ENCODE data around the gene CAMTA1.

CAMTA1 gene

GRCh38 chr1:6762060-6762459 is 23.2 kb upstream of the CAMTA1 start:
- DNase-seq (ENCODE audit: low read depth in 1 of 2, low spot score in 1 of 2), result no peak
- no peak for TF ChIP-seq JUND (IDR thresholded peaks at IDR 0.05; ENCODE audit: low read depth)
- in situ Hi-C loops (cut with HindIII; ENCODE audit: low pct_unique_long_range_greater_than_20kb, low sequenced_read_pairs), result no loop called here

DNA sequence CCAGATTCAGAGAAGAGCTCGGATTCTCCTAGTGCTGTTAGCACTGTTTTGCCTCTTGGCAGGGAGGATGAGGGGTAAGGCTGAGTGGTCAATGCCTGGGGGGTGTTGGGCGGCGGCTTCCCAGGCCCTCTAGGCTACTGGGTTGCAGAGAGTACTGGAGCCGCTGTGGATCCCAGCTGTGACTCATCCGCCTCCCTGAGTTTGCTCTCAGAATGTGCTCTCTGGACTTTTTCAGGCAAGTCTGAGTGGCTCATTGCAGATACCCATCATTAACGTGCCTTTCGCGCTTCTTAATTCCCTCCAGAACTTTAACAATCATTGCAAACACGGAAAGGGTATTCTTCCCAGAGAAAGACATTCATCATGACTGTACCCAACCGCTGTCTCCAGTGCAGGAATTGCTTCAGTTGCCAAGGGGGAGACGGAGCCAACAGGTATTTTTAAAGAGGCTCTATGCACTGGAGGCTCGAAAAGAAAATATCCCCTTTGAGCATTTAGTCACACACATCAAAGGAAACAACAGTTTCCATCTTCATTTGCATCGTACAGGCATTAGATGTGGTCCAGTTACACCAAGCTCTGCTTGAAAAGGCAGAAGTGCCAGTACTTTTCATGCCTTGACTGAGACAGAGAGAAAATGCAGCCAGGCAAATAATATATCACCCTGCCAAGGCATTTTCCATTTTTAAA is 14.4 kb upstream of the CAMTA1 start:
- in situ Hi-C loops (cut with HindIII; ENCODE audit: low pct_unique_long_range_greater_than_20kb, low sequenced_read_pairs), result no loop called here
- no peak for TF ChIP-seq JUND (IDR thresholded peaks at IDR 0.05; ENCODE audit: low read depth)
- no peak for DNase-seq (ENCODE audit: low read depth in 1 of 2, low spot score in 1 of 2)

DNA sequence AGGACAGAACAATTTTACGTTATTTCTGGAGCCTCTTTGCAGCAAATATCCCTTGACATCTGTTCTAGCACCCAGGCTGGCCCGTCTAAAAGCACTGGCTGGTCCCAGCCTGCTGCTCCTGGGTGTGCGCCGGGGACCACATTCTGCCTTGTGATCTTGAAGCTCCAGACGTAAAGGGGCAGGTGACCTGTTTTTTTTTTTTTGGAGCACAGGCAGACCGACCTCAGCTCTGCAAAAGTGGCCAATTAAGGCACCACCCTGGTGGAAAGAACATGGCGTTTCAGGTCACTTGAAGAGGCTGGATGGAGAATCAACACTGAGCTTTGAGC is 13.8 kb upstream of the CAMTA1 start:
- DNase-seq (ENCODE audit: low read depth in 1 of 2, low spot score in 1 of 2), result no peak
- TF ChIP-seq JUND (IDR thresholded peaks at IDR 0.05; ENCODE audit: low read depth), result no peak
- in situ Hi-C loops (cut with HindIII; ENCODE audit: low pct_unique_long_range_greater_than_20kb, low sequenced_read_pairs), result no loop called here

DNA sequence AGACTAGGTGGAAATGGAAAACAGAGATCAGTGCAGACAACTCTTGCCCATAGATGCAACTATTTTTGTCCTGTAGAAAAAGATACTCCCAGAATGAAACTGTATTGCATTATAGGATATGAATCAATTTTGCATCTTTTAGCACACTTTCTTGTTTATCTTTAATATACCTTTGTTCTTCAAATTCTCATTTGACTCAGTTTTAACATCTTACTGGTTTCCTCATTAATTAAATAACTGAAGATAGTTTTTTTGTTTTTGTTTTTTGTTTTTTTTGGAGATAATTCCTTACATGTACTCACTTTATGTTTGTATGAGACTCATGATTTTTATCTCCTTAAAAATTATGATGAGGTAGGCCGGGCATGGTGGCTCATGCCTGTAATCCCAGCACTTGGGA is 10.9 kb upstream of the CAMTA1 start:
- TF ChIP-seq JUND (IDR thresholded peaks at IDR 0.05; ENCODE audit: low read depth), result no peak
- in situ Hi-C loops (cut with HindIII; ENCODE audit: low pct_unique_long_range_greater_than_20kb, low sequenced_read_pairs), result no loop called here
- no peak for DNase-seq (ENCODE audit: low read depth in 1 of 2, low spot score in 1 of 2)

DNA sequence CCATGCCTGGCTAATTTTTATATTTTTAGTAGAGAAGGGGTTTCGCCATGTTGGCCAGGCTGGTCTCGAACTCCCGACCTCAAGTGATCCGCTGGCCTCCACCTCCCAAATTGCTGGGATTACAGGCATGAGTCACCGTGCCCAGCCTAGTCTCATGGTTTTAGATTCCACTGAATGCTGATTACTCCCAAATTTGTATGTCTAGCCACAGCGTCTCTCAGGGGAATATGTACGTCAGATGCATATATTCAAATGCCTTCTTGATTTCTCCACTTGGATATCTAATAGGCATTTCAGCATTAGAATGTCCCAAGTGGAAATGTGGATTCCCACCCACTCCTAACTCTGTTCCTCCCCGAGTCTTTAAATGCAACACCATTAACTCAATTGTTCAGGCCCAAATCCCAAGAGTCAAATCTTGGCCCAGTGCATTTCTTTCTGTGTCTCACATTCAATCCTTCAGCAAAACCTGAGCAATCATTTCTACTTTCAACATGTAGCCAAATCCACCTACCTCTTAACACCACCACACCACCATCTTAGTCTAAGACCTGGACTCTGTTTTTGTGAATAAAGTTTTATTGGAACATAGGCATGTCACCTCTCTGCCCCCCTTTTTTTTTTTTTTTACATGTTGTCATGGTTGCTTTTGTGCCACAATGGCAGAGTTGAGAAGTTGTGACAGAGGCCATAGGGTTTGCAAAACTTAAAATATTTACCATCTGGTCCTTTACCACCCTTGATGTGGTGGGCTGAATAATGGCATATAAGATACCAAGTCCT is 9.8 kb upstream of the CAMTA1 start:
- TF ChIP-seq JUND (IDR thresholded peaks at IDR 0.05; ENCODE audit: low read depth), result no peak
- in situ Hi-C loops (cut with HindIII; ENCODE audit: low pct_unique_long_range_greater_than_20kb, low sequenced_read_pairs), result no loop called here
- DNase-seq (ENCODE audit: low read depth in 1 of 2, low spot score in 1 of 2), result no peak

- in situ Hi-C loops (cut with HindIII; ENCODE audit: low pct_unique_long_range_greater_than_20kb, low sequenced_read_pairs), result no loop called here
- no peak for TF ChIP-seq JUND (IDR thresholded peaks at IDR 0.05; ENCODE audit: low read depth)
- DNase-seq (ENCODE audit: low read depth in 1 of 2, low spot score in 1 of 2), result no peak
Observed at GRCh38 chr1:6776389-6776788, 8.9 kb upstream of the CAMTA1 start.

- in situ Hi-C loops (cut with HindIII; ENCODE audit: low pct_unique_long_range_greater_than_20kb, low sequenced_read_pairs), result no loop called here
- no peak for DNase-seq (ENCODE audit: low read depth in 1 of 2, low spot score in 1 of 2)
- no peak for TF ChIP-seq JUND (IDR thresholded peaks at IDR 0.05; ENCODE audit: low read depth)
Observed at GRCh38 chr1:6776895-6777294, 8.4 kb upstream of the CAMTA1 start.

GRCh38 chr1:6777813-6778212 is 7.4 kb upstream of the CAMTA1 start:
- in situ Hi-C loops (cut with HindIII; ENCODE audit: low pct_unique_long_range_greater_than_20kb, low sequenced_read_pairs), result no loop called here
- no peak for TF ChIP-seq JUND (IDR thresholded peaks at IDR 0.05; ENCODE audit: low read depth)
- DNase-seq (ENCODE audit: low read depth in 1 of 2, low spot score in 1 of 2), result no peak

DNA sequence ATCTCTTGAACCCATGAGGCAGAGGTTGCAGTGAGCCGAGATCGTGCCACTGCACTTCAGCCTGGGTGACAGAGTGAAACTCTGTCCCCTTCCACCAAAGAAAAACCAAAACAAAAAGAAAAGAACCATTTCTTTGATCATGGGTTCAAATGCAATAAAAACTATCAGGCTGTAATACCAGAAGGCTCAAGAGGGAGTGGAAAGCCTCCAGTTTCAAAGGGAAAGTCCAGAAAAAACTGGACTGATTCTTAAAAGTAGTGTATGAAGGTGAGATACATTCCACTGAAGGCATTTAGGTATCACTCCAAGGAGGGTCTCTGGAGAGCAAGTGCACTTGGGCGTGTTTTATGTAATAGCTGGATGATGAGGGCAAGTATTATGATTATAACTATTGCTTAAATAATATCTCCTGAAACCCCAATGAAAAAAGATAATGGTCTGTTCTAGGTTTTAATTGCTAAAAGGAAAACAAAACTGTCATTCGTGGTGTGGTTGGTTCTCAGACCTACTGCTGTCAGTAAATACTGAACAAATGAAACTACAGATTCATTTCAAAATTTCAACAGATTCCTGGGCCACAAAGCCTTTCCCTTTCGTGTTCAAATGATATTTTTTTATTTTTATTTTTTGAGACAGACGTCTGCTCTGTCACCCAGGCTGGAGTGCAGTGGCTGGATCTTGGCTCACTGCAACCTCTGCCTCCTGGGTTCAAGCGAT is 6.0 kb upstream of the CAMTA1 start:
- no peak for DNase-seq (ENCODE audit: low read depth in 1 of 2, low spot score in 1 of 2)
- TF ChIP-seq JUND (IDR thresholded peaks at IDR 0.05; ENCODE audit: low read depth), result no peak
- in situ Hi-C loops (cut with HindIII; ENCODE audit: low pct_unique_long_range_greater_than_20kb, low sequenced_read_pairs), result no loop called here

GRCh38 chr1:6782151-6782550 is 3.1 kb upstream of the CAMTA1 start:
- TF ChIP-seq JUND (IDR thresholded peaks at IDR 0.05; ENCODE audit: low read depth), result no peak
- no peak for DNase-seq (ENCODE audit: low read depth in 1 of 2, low spot score in 1 of 2)
- in situ Hi-C loops (cut with HindIII; ENCODE audit: low pct_unique_long_range_greater_than_20kb, low sequenced_read_pairs), result no loop called here

GRCh38 chr1:6783221-6783620 is 2.0 kb upstream of the CAMTA1 start:
- no peak for TF ChIP-seq JUND (IDR thresholded peaks at IDR 0.05; ENCODE audit: low read depth)
- no peak for DNase-seq (ENCODE audit: low read depth in 1 of 2, low spot score in 1 of 2)
- in situ Hi-C loops (cut with HindIII; ENCODE audit: low pct_unique_long_range_greater_than_20kb, low sequenced_read_pairs), result no loop called here

- DNase-seq (ENCODE audit: low read depth in 1 of 2, low spot score in 1 of 2), result no peak
- no peak for TF ChIP-seq JUND (IDR thresholded peaks at IDR 0.05; ENCODE audit: low read depth)
- in situ Hi-C loops (cut with HindIII; ENCODE audit: low pct_unique_long_range_greater_than_20kb, low sequenced_read_pairs), result no loop called here
Observed at GRCh38 chr1:6783936-6784559, 1.2 kb upstream of the CAMTA1 start.
